DND-41 (cell line): ENCODE results near the gene PFAS.
A peak's percentile ranks its signal among the peaks of the same experiment; 100 is the strongest.

Experiments used
- ATAC-seq: fragments of 200-7000 bp; cut with Tn5 transposase; 3 replicates; pipeline ENCODE4 v1.9.1; 2021; ENCODE audit warnings: low read depth; ENCODE audit not compliant: insufficient read depth
- DNase-seq: peaks from one replicate; pipeline ENCODE4 v3.0.0-alpha.2; 2020
- H2AFZ ChIP-seq: 2 replicates; pipeline ENCODE4 v1.6.0; 2012; ENCODE audit warnings: low read depth, low read length
- H3K27ac ChIP-seq: 2 replicates; pipeline ENCODE4 v1.5.1; 2012; ENCODE audit warnings: low read length, inconsistent platforms
- H3K27me3 ChIP-seq: fragments of 200-600 bp; sonication (generic); 2 replicates; pipeline ENCODE4 v1.6.0; 2012; ENCODE audit warnings: low read length, mild to moderate bottlenecking, inconsistent platforms; ENCODE audit not compliant: insufficient read depth, poor library complexity
- H3K36me3 ChIP-seq: 2 replicates; pipeline ENCODE4 v1.5.1; 2012; ENCODE audit warnings: low read length, inconsistent platforms; ENCODE audit not compliant: insufficient read depth
- H3K4me1 ChIP-seq: 2 replicates; pipeline ENCODE4 v1.5.1; 2012; ENCODE audit warnings: mild to moderate bottlenecking, low read length; ENCODE audit not compliant: insufficient read depth
- H3K4me2 ChIP-seq: 2 replicates; pipeline ENCODE4 v1.6.0; 2012; ENCODE audit warnings: mild to moderate bottlenecking, moderate library complexity, low read length, inconsistent platforms; ENCODE audit not compliant: insufficient read depth
- H3K4me3 ChIP-seq, 2 experiments: fragments of 200-600 bp in 1 of 2; shearing (Covaris generic) in 1 of 2; 2 replicates each; pipeline ENCODE4 v1.5.1; 2012 to 2016; ENCODE audit warnings: inconsistent platforms in 2 of 2, low read length in 2 of 2, mild to moderate bottlenecking in 2 of 2, low read depth in 1 of 2, moderate library complexity in 1 of 2
- H3K79me2 ChIP-seq: 2 replicates; pipeline ENCODE4 v1.6.0; 2012; ENCODE audit warnings: low read length, inconsistent platforms; ENCODE audit not compliant: insufficient read depth
- H3K9ac ChIP-seq: 2 replicates; pipeline ENCODE4 v1.6.0; 2012; ENCODE audit warnings: low read depth, mild to moderate bottlenecking, inconsistent platforms, low read length, moderate library complexity
- H3K9me3 ChIP-seq: 2 replicates; pipeline ENCODE4 v1.5.1; 2012; ENCODE audit warnings: low read length, moderate library complexity, mild to moderate bottlenecking, inconsistent platforms; ENCODE audit not compliant: insufficient read depth, severe bottlenecking
- H4K20me1 ChIP-seq: 2 replicates; pipeline ENCODE4 v1.6.0; 2012; ENCODE audit warnings: low read length; ENCODE audit not compliant: insufficient read depth
- CTCF ChIP-seq: IDR thresholded peaks from 2 replicates; pipeline ENCODE4 v1.5.1; 2012; ENCODE audit warnings: borderline replicate concordance, low read length, moderate library complexity, mild to moderate bottlenecking; ENCODE audit not compliant: poor library complexity, severe bottlenecking; ENCODE audit errors: extremely low read depth
- EZH2 ChIP-seq: IDR thresholded peaks from 3 replicates; pipeline ENCODE4 v1.6.1; 2012; ENCODE audit warnings: borderline replicate concordance, low read depth, mild to moderate bottlenecking, moderate library complexity, low read length, inconsistent platforms; ENCODE audit not compliant: severe bottlenecking

Gene PFAS

GRCh38 chr17:8220783-8221662 lies 28.1 kb upstream of the PFAS start:
- Histone ChIP-seq H3K36me3 (no peaks in the 10 kb centered on the region), H3K4me2 (peak overlapping the region; percentile 76), H3K27me3 (no peaks in the 10 kb centered on the region), H2AFZ (peak overlapping the region; percentile 89), H3K9ac (peak overlapping the region; percentile 89), H3K4me1 (peaks cover 32% of the 10 kb centered on the region), H3K27ac (peak overlapping the region; percentile 98), H4K20me1 (no peaks in the 10 kb centered on the region), H3K4me3 (peak overlapping the region; percentile 32 to 81; a peak in 3 of 4 replicates), H3K79me2 (no peaks in the 10 kb centered on the region; the same call in 1 of the 2 replicates), H3K9me3 (no peaks in the 10 kb centered on the region)
- TF ChIP-seq CTCF (no peak), EZH2 (no peak)
- peak; percentile 89 for DNase-seq
- peak; percentile 47 for ATAC-seq

GRCh38 chr17:8221663-8222379 lies 27.3 kb upstream of the PFAS start:
- no peaks in the 10 kb centered on the region for H4K20me1 ChIP-seq
- TF ChIP-seq CTCF (peak; percentile 21), EZH2 (no peak)
- no peaks in the 10 kb centered on the region; the same call in 1 of the 2 replicates for H3K79me2 ChIP-seq
- H3K9ac ChIP-seq: peak overlapping the region; percentile 89
- peak; percentile 88 for DNase-seq
- H3K27ac ChIP-seq: peak overlapping the region; percentile 98
- H3K4me2 ChIP-seq: peak overlapping the region; percentile 76
- peak overlapping the region; percentile 89 for H2AFZ ChIP-seq
- ATAC-seq: peak; percentile 63
- peak overlapping the region; percentile 32 to 81 for H3K4me3 ChIP-seq
- no peaks in the 10 kb centered on the region for H3K27me3 ChIP-seq
- no peaks in the 10 kb centered on the region for H3K9me3 ChIP-seq
- H3K4me1 ChIP-seq: peaks cover 32% of the 10 kb centered on the region
- no peaks in the 10 kb centered on the region for H3K36me3 ChIP-seq

GRCh38 chr17:8222380-8222629 lies 26.8 kb upstream of the PFAS start:
- peak overlapping the region; percentile 98 for H3K27ac ChIP-seq
- DNase-seq (no peak), ATAC-seq (no peak; the same call in 2 of the 3 replicates)
- H3K4me2 ChIP-seq: peak overlapping the region; percentile 76
- H4K20me1 ChIP-seq: no peaks in the 10 kb centered on the region
- TF ChIP-seq EZH2 (no peak), CTCF (no peak)
- no peaks in the 10 kb centered on the region for H3K27me3 ChIP-seq
- H3K9ac ChIP-seq: peak overlapping the region; percentile 89
- peaks cover 32% of the 10 kb centered on the region for H3K4me1 ChIP-seq
- H3K9me3 ChIP-seq: no peaks in the 10 kb centered on the region
- H2AFZ ChIP-seq: peak overlapping the region; percentile 84
- H3K4me3 ChIP-seq: peak overlapping the region; percentile 32 to 81
- peaks cover 4% of the 10 kb centered on the region for H3K36me3 ChIP-seq
- H3K79me2 ChIP-seq: no peaks in the 10 kb centered on the region; the same call in 1 of the 2 replicates
